T follicular helper cell (primary cell): Measurements from ENCODE around the gene RESF1.
"Not testable (repeated sequence)": the region's sequence is repeated elsewhere in the genome, so short reads cannot be mapped to it uniquely, and the experiment has no call there.

ENCODE experiments used
- DNase-seq: peaks from one replicate; pipeline ENCODE4 v3.0.0-alpha.2; 2020; ENCODE audit warnings: low read depth
- total RNA-seq, 2 experiments: gene quantifications; one replicate each; lab custom pipeline; 2026; lab: John Stamatoyannopoulos, UW

The RESF1 gene
- total RNA-seq = 204 to 947 reads per million in 2 experiments

- DNase-seq = peak; percentile 69
Measured at GRCh38 chr12:31959161-31959700, at the start of gene RESF1. TSS of gene RESF1 (plus strand) at chr12:31959415. CDS start at chr12:31980956, 21,541 bp downstream.

GRCh38 chr12:31914927-31915326, 44.3 kb upstream of the RESF1 start:
- no peak for DNase-seq

- no peak for DNase-seq
Measured at GRCh38 chr12:31915446-31915845, 43.8 kb upstream of the RESF1 start.

- DNase-seq = no peak
Measured at GRCh38 chr12:31922341-31923062, 36.7 kb upstream of the RESF1 start.

- DNase-seq = no peak
Measured at GRCh38 chr12:31923063-31923412, 36.2 kb upstream of the RESF1 start.

- DNase-seq = no peak
Measured at GRCh38 chr12:31928246-31929026, 30.8 kb upstream of the RESF1 start.

- DNase-seq = no peak
Measured at GRCh38 chr12:31929027-31929526, 30.1 kb upstream of the RESF1 start.

GRCh38 chr12:31931796-31932715, 27.2 kb upstream of the RESF1 start:
- DNase-seq = no peak

GRCh38 chr12:31944299-31944698, 14.9 kb upstream of the RESF1 start:
- DNase-seq = no peak

GRCh38 chr12:31947971-31948370, 11.2 kb upstream of the RESF1 start:
- DNase-seq = no peak

- not testable (repeated sequence) for DNase-seq
Measured at GRCh38 chr12:31948697-31949359, 10.4 kb upstream of the RESF1 start.

GRCh38 chr12:31950088-31950487, 9.1 kb upstream of the RESF1 start:
- no peak for DNase-seq

GRCh38 chr12:31950492-31950891, 8.7 kb upstream of the RESF1 start:
- no peak for DNase-seq

- no peak for DNase-seq
Measured at GRCh38 chr12:31951008-31951407, 8.2 kb upstream of the RESF1 start.

GRCh38 chr12:31951939-31952338, 7.3 kb upstream of the RESF1 start:
- no peak for DNase-seq

- DNase-seq = no peak
Measured at GRCh38 chr12:31952418-31952817, 6.8 kb upstream of the RESF1 start.

- no peak for DNase-seq
Measured at GRCh38 chr12:31954925-31955858, 4.0 kb upstream of the RESF1 start.

GRCh38 chr12:31958569-31959160, 550 bp upstream of the RESF1 start:
- DNase-seq = no peak

- DNase-seq = peak; percentile 55
Measured at GRCh38 chr12:31959701-31960391, 631 bp downstream of the RESF1 start.
